Mesendoderm (in vitro differentiated cells): ENCODE data around the gene CTR9.

Experiments used
- DNase-seq: peaks from one replicate; pipeline ENCODE4 v3.0.0; 2013
- H2AK5ac ChIP-seq: 2 replicates; pipeline ENCODE4 v1.6.1; 2013; ENCODE audit warnings: low read length, inconsistent platforms
- H2BK120ac ChIP-seq: 2 replicates; pipeline ENCODE4 v1.6.1; 2013; ENCODE audit warnings: low read depth, mild to moderate bottlenecking, low read length, moderate library complexity, mixed read lengths
- H2BK15ac ChIP-seq: replicated peaks from 2 replicates; pipeline ENCODE4 v1.6.1; 2013; ENCODE audit warnings: low read depth, mild to moderate bottlenecking, moderate library complexity
- H2BK5ac ChIP-seq: 2 replicates; pipeline ENCODE4 v1.6.1; 2013; ENCODE audit warnings: low read length, inconsistent platforms
- H3K18ac ChIP-seq: 2 replicates; pipeline ENCODE4 v1.6.1; 2013; ENCODE audit warnings: mild to moderate bottlenecking, low read length, mixed read lengths
- H3K23ac ChIP-seq: one replicate; pipeline ENCODE4 v1.6.1; 2013; ENCODE audit warnings: low read length
- H3K27ac ChIP-seq: 2 replicates; pipeline ENCODE4 v1.5.1; 2013; ENCODE audit warnings: low read depth, mild to moderate bottlenecking, inconsistent platforms, low read length, moderate library complexity
- H3K27me3 ChIP-seq: 2 replicates; pipeline ENCODE4 v1.6.1; 2013; ENCODE audit warnings: low read length, control low read depth, mild to moderate bottlenecking, inconsistent platforms; ENCODE audit not compliant: insufficient read depth, poor library complexity
- H3K36me3 ChIP-seq: 2 replicates; pipeline ENCODE4 v1.6.1; 2013; ENCODE audit warnings: low read length, inconsistent platforms; ENCODE audit not compliant: control insufficient read depth, insufficient read depth
- H3K4ac ChIP-seq: one replicate; pipeline ENCODE4 v1.6.1; 2013; ENCODE audit warnings: low read depth, mild to moderate bottlenecking, low read length, moderate library complexity
- H3K4me1 ChIP-seq: 2 replicates; pipeline ENCODE4 v1.6.1; 2013; ENCODE audit warnings: low read depth, low read length, inconsistent platforms; ENCODE audit not compliant: control insufficient read depth
- H3K4me2 ChIP-seq: 2 replicates; pipeline ENCODE4 v1.6.1; 2013; ENCODE audit warnings: low read length
- H3K4me3 ChIP-seq: 2 replicates; pipeline ENCODE4 v1.5.1; 2013; ENCODE audit warnings: mild to moderate bottlenecking, low read length
- H3K56ac ChIP-seq: one replicate; pipeline ENCODE4 v1.6.1; 2013; ENCODE audit warnings: low read length
- H3K79me1 ChIP-seq: 2 replicates; pipeline ENCODE4 v1.6.1; 2013; ENCODE audit warnings: low read length, inconsistent platforms
- H3K79me2 ChIP-seq: 2 replicates; pipeline ENCODE4 v1.6.1; 2013; ENCODE audit warnings: mild to moderate bottlenecking, low read length; ENCODE audit not compliant: control insufficient read depth, insufficient read depth
- H3K9ac ChIP-seq: 2 replicates; pipeline ENCODE4 v1.6.1; 2013; ENCODE audit warnings: low read length, inconsistent platforms
- H4K5ac ChIP-seq: one replicate; pipeline ENCODE4 v1.6.1; 2013; ENCODE audit warnings: low read length
- H4K8ac ChIP-seq: one replicate; pipeline ENCODE4 v1.6.1; 2013; ENCODE audit warnings: low read depth, mild to moderate bottlenecking, control low read depth, low read length, moderate library complexity
- WGBS: extraction: QIAGEN DNeasy Blood & Tissue Kit; methylation state at CpG from one replicate; pipeline ENCODE4 v1.1.7; 2013; ENCODE audit warnings: low lambda C conversion rate, missing lambda C conversion rate; ENCODE audit not compliant: insufficient coverage; ENCODE audit errors: extremely low coverage; 5-methylcytosine and 5-hydroxymethylcytosine counted together

Gene CTR9

GRCh38 chr11:10786451-10786850 lies 35.4 kb downstream of the CTR9 start:
- H3K23ac ChIP-seq, result no peak overlapping the region
- H2BK5ac ChIP-seq, result no peak overlapping the region
- no peak overlapping the region for H3K4me3 ChIP-seq
- peaks cover 6% of the 10 kb centered on the region for H3K4me1 ChIP-seq
- no CpG with 5 or more reads among the region's 5 CpGs for WGBS
- H4K5ac ChIP-seq, result no peak overlapping the region
- H3K27ac ChIP-seq, result no peak overlapping the region
- no peak overlapping the region for H2AK5ac ChIP-seq
- no peak for DNase-seq
- H3K18ac ChIP-seq, result no peak overlapping the region
- no peaks in the 10 kb centered on the region for H3K36me3 ChIP-seq
- H3K4ac ChIP-seq, result no peak overlapping the region
- no peak overlapping the region for H4K8ac ChIP-seq
- H3K56ac ChIP-seq, result no peak overlapping the region
- H3K79me1 ChIP-seq, result no peaks in the 10 kb centered on the region
- no peak overlapping the region for H3K9ac ChIP-seq
- no peak overlapping the region for H3K4me2 ChIP-seq
- H3K27me3 ChIP-seq, result no peaks in the 10 kb centered on the region
- H3K79me2 ChIP-seq, result no peaks in the 10 kb centered on the region
- no peak overlapping the region for H2BK15ac ChIP-seq
- no peak overlapping the region for H2BK120ac ChIP-seq

DNA sequence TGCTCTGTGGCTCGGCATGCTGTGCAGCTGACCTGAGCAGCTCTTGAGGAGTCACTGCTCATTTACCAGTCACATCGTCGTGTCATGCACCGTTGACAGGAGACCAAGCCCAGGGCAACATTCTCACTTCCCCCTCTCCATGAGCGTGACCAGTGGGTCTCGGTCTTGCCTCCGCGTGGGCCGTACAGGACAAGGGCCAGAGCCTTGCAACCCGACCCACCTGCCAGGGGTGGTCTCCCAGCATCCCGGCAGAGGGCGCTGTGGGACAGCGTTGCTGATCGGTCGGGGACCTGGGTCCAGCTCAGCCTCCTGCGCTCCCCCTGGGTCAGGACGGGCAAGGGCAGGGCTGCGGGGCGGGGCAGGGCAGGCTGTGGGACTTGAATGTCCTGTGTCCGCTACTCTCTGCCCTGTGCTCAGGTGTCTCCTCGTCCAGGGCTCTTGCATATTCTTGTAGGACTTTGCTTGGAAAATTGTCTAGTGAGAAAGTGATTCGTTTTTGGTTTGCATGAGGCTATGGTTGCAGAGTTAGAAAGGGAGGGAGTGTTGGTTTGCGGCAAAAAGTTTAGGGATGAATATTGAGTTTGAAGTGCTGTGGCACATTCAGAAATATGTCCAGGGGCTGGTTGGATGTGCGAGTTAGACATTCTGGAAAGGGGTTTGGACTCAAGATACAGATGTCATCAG lies 41.5 kb downstream of the CTR9 start:
- Histone ChIP-seq H3K56ac (no peak overlapping the region), H3K79me1 (no peaks in the 10 kb centered on the region), H2AK5ac (no peak overlapping the region), H2BK120ac (no peak overlapping the region), H3K4me3 (no peak overlapping the region), H3K4ac (no peak overlapping the region), H2BK15ac (no peak overlapping the region), H3K23ac (no peak overlapping the region), H3K4me1 (no peaks in the 10 kb centered on the region), H4K8ac (no peak overlapping the region), H3K79me2 (no peaks in the 10 kb centered on the region), H3K4me2 (no peak overlapping the region), H4K5ac (no peak overlapping the region), H3K27ac (no peak overlapping the region), H3K9ac (no peak overlapping the region), H2BK5ac (no peak overlapping the region), H3K27me3 (no peaks in the 10 kb centered on the region), H3K18ac (no peak overlapping the region), H3K36me3 (peaks cover 3% of the 10 kb centered on the region)
- 100% methylated on average over 1 of the region's 24 CpGs for WGBS
- peak; percentile 90 for DNase-seq

GRCh38 chr11:10793470-10794255 lies 42.6 kb downstream of the CTR9 start:
- WGBS, result no CpG with 5 or more reads among the region's 11 CpGs
- H2AK5ac ChIP-seq, result no peak overlapping the region

DNA sequence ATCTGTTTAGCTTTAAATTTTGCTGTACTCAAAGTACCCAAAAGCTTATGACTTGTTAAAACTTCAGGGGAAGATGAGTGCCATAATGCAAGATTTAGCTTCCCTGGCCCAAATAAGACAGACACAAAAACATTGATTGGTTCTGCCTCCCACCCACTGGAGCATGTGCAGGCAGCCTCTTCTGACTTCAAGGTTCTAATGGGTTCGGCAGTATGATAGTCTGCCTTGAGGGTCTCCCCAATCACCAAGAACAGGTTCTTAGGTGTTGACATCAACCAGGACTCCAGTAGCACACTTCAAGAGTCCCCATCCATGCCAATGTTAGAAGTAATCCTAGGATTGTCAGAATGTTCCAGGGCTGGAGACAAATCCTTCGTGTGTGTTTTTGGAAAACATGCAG lies 45.1 kb downstream of the CTR9 start:
- Histone ChIP-seq H3K27ac (no peak overlapping the region), H2BK15ac (no peak overlapping the region)

More at GRCh38 chr11:10793470-10794255, 42.6 kb downstream of the CTR9 start:
- Histone ChIP-seq H3K23ac (no peak overlapping the region), H3K4me2 (no peak overlapping the region), H3K27me3 (no peaks in the 10 kb centered on the region), H2BK15ac (no peak overlapping the region), H3K36me3 (peaks cover 5% of the 10 kb centered on the region), H3K79me2 (no peaks in the 10 kb centered on the region), H3K56ac (no peak overlapping the region), H3K27ac (no peak overlapping the region), H2BK120ac (no peak overlapping the region), H2BK5ac (no peak overlapping the region), H3K18ac (no peak overlapping the region), H4K8ac (no peak overlapping the region), H3K4me1 (no peaks in the 10 kb centered on the region), H3K4ac (no peak overlapping the region), H3K4me3 (no peak overlapping the region), H4K5ac (no peak overlapping the region), H3K79me1 (no peaks in the 10 kb centered on the region), H3K9ac (no peak overlapping the region)
- no peak for DNase-seq

DNA sequence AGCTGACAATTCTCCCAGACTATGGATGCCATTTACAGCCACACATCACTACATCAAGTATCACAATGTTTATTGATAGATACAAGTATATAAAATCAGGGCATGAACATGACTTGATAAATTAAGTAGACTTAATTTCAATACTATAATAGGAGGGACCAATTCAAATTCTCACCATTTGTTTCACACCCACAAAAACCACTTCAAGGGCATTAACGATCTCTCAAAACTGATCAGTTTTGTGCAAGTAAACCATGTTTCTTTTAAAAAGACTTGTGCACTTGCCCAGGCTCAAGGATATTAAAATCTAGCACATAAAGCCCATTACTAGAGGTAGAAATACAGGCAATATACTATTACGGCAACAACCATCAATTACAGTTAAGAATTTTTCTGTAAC lies 46.0 kb downstream of the CTR9 start:
- no peak overlapping the region for H4K8ac ChIP-seq
- H3K18ac ChIP-seq, result no peak overlapping the region
- no peak overlapping the region for H2BK120ac ChIP-seq
- no peak overlapping the region for H3K4ac ChIP-seq
- H3K4me2 ChIP-seq, result no peak overlapping the region
- peaks cover 20% of the 10 kb centered on the region for H3K36me3 ChIP-seq
- no peak overlapping the region for H3K56ac ChIP-seq
- H2BK5ac ChIP-seq, result no peak overlapping the region
- H3K23ac ChIP-seq, result no peak overlapping the region
- no peaks in the 10 kb centered on the region for H3K27me3 ChIP-seq
- no peaks in the 10 kb centered on the region for H3K4me1 ChIP-seq
- WGBS, result no CpG with 5 or more reads among the region's 2 CpGs
- H3K4me3 ChIP-seq, result no peak overlapping the region
- no peak overlapping the region for H2BK15ac ChIP-seq
- no peak overlapping the region for H3K27ac ChIP-seq
- no peak overlapping the region for H3K9ac ChIP-seq
- no peaks in the 10 kb centered on the region for H3K79me1 ChIP-seq
- H2AK5ac ChIP-seq, result no peak overlapping the region
- no peaks in the 10 kb centered on the region for H3K79me2 ChIP-seq
- DNase-seq, result no peak
- no peak overlapping the region for H4K5ac ChIP-seq

More for the DNA sequence above, 45.1 kb downstream of the CTR9 start:
- Histone ChIP-seq H3K27me3 (no peaks in the 10 kb centered on the region), H3K36me3 (peaks cover 15% of the 10 kb centered on the region), H2BK5ac (no peak overlapping the region), H2BK120ac (no peak overlapping the region), H3K79me1 (no peaks in the 10 kb centered on the region), H3K4ac (no peak overlapping the region), H3K23ac (no peak overlapping the region), H3K4me1 (no peaks in the 10 kb centered on the region), H4K8ac (no peak overlapping the region), H3K56ac (no peak overlapping the region), H4K5ac (no peak overlapping the region), H3K18ac (no peak overlapping the region), H3K79me2 (no peaks in the 10 kb centered on the region), H3K9ac (no peak overlapping the region), H2AK5ac (no peak overlapping the region), H3K4me2 (no peak overlapping the region), H3K4me3 (no peak overlapping the region)
- no peak for DNase-seq
- no CpG with 5 or more reads among the region's 2 CpGs for WGBS
